ENCODE results near the gene EPS8. TPM values are rescaled to one million over a fixed set of nuclear protein-coding genes. Genes with fewer than 3 reads are reported as not detected.

EPS8 gene
- polyA plus RNA-seq, 3 donors: 4.1 to 4.8 (median 4.3) TPM

DNA sequence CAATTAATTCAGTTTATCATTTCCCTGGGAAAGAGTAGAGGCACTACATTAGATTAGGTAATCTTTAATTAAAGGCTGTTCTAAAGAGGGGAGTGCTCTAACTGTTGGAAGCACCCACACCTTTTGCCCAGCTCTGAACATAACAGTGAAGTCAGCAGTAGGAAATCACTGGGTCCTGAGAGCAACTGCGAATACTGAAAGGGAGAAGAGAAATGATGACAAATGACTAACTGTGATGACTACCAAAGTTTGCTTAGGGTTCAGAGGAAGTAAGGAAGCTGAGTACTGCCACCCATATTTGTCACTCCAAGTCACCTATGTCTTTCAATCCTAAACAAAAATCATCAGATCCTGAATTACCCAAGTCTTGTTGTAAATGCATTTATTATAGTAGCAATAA is 140.6 kb downstream of the EPS8 start:
- peaks cover 0 to 3% (median 2%) of the 10 kb centered on the region in 3 donors for H3K27me3 Mint-ChIP-seq (ENCODE audit: low read depth in 3 of 3)

DNA sequence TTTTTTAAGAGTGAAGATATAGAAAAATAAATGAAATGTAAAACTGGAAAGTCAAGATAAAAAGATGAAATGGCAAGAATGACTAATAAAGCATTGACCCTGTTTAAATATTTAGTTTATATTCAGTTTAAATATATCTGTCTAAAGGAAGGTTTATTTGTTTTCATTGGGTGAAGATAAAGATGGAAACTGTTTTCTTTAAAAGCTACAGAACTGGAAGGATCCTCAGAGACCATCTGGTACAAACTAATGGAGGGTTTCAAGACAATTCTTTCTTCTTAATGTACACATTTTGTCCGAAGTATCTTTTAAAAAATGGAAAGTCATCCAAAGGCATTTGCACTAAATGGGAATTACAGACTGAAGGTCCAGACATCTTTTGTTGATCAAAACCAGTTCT is 142.6 kb downstream of the EPS8 start:
- Histone ChIP-seq H3K4me3 (replicated peaks in 1 of 3; ENCODE audit: low read depth in 2 of 3, low read length in 3 of 3) (no peak overlapping the region), H2AFZ (ENCODE audit: insufficient read depth, low read depth, low read length, poor library complexity, severe bottlenecking) (no peak overlapping the region), H3K27ac (ENCODE audit: low read depth in 1 of 2, low read length in 2 of 2) (no peak overlapping the region), H3K27me3 (ENCODE audit: control insufficient read depth in 2 of 2, insufficient read depth in 2 of 2, low read length in 2 of 2) (no peaks in the 10 kb centered on the region), H3K4me1 (ENCODE audit: control insufficient read depth in 1 of 2, insufficient read depth in 2 of 2, low read length in 2 of 2) (no peaks in the 10 kb centered on the region), H3K79me2 (ENCODE audit: insufficient read depth, low read length) (no peaks in the 10 kb centered on the region), H3K9ac (ENCODE audit: insufficient read depth, low read length, poor library complexity, severe bottlenecking) (no peak overlapping the region), H4K20me1 (ENCODE audit: insufficient read depth, low read length) (no peaks in the 10 kb centered on the region), H3K4me2 (replicated peaks; ENCODE audit: extremely low read depth, low read length, poor library complexity, severe bottlenecking) (no peak overlapping the region), H3K9me3 (replicated peaks in 1 of 2; ENCODE audit: control insufficient read depth in 1 of 2, insufficient read depth in 1 of 2, low read length in 2 of 2) (no peaks in the 10 kb centered on the region), H3K36me3 (replicated peaks in 1 of 2; ENCODE audit: control insufficient read depth in 1 of 2, insufficient read depth in 2 of 2, low read length in 2 of 2) (no peaks in the 10 kb centered on the region)
- DNase-seq: no peak
- H3K4me3 Mint-ChIP-seq: no peak overlapping the region
- TF ChIP-seq, protein P1, sequence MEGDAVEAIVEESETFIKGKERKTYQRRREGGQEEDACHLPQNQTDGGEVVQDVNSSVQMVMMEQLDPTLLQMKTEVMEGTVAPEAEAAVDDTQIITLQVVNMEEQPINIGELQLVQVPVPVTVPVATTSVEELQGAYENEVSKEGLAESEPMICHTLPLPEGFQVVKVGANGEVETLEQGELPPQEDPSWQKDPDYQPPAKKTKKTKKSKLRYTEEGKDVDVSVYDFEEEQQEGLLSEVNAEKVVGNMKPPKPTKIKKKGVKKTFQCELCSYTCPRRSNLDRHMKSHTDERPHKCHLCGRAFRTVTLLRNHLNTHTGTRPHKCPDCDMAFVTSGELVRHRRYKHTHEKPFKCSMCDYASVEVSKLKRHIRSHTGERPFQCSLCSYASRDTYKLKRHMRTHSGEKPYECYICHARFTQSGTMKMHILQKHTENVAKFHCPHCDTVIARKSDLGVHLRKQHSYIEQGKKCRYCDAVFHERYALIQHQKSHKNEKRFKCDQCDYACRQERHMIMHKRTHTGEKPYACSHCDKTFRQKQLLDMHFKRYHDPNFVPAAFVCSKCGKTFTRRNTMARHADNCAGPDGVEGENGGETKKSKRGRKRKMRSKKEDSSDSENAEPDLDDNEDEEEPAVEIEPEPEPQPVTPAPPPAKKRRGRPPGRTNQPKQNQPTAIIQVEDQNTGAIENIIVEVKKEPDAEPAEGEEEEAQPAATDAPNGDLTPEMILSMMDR (IDR thresholded peaks at IDR 0.05): no peak
- no peak overlapping the region for H3K27ac Mint-ChIP-seq
- WGBS (ENCODE audit: insufficient coverage): no CpG with 5 or more reads among the region's 1 CpG
- no peaks in the 10 kb centered on the region for H3K36me3 Mint-ChIP-seq
- no peaks in the 10 kb centered on the region for H3K4me1 Mint-ChIP-seq
- H3K9me3 Mint-ChIP-seq: no peaks in the 10 kb centered on the region
- H3K27me3 Mint-ChIP-seq (ENCODE audit: low read depth in 3 of 3): peaks cover 0 to 3% (median 2%) of the 10 kb centered on the region in 3 donors
- intact Hi-C loops (cut with micrococcal nuclease): no loop called here

More for the DNA sequence above, 140.6 kb downstream of the EPS8 start:
- Histone ChIP-seq H3K79me2 (ENCODE audit: insufficient read depth, low read length) (no peaks in the 10 kb centered on the region), H3K36me3 (replicated peaks in 1 of 2; ENCODE audit: control insufficient read depth in 1 of 2, insufficient read depth in 2 of 2, low read length in 2 of 2) (no peaks in the 10 kb centered on the region), H3K27ac (ENCODE audit: low read depth in 1 of 2, low read length in 2 of 2) (no peak overlapping the region), H3K9ac (ENCODE audit: insufficient read depth, low read length, poor library complexity, severe bottlenecking) (no peak overlapping the region), H3K27me3 (ENCODE audit: control insufficient read depth in 2 of 2, insufficient read depth in 2 of 2, low read length in 2 of 2) (no peaks in the 10 kb centered on the region), H2AFZ (ENCODE audit: insufficient read depth, low read depth, low read length, poor library complexity, severe bottlenecking) (no peak overlapping the region), H3K4me2 (replicated peaks; ENCODE audit: extremely low read depth, low read length, poor library complexity, severe bottlenecking) (no peak overlapping the region), H3K4me1 (ENCODE audit: control insufficient read depth in 1 of 2, insufficient read depth in 2 of 2, low read length in 2 of 2) (no peaks in the 10 kb centered on the region), H4K20me1 (ENCODE audit: insufficient read depth, low read length) (no peaks in the 10 kb centered on the region), H3K9me3 (replicated peaks in 1 of 2; ENCODE audit: control insufficient read depth in 1 of 2, insufficient read depth in 1 of 2, low read length in 2 of 2) (no peaks in the 10 kb centered on the region), H3K4me3 (replicated peaks in 1 of 3; ENCODE audit: low read depth in 2 of 3, low read length in 3 of 3) (no peak overlapping the region)
- Mint-ChIP-seq H3K4me1 (no peaks in the 10 kb centered on the region), H3K27ac (no peak overlapping the region), H3K4me3 (no peak overlapping the region), H3K36me3 (no peaks in the 10 kb centered on the region), H3K9me3 (peaks cover 0 to 2% (median 0%) of the 10 kb centered on the region in 7 donors)
- no CpG with 5 or more reads among the region's 1 CpG for WGBS (ENCODE audit: insufficient coverage)
- TF ChIP-seq, protein P1 (IDR thresholded peaks at IDR 0.05): no peak
- intact Hi-C loops (cut with micrococcal nuclease): no loop called here
- no peak for DNase-seq
